ENCODE results near the gene IL16.
"Not testable (repeated sequence)": the region's sequence is repeated elsewhere in the genome, so short reads cannot be mapped to it uniquely, and the experiment has no call there.

Gene IL16

GRCh38 chr15:81197255-81197630 lies 564 bp downstream of the IL16 start:
- TF ChIP-seq CTCF (IDR thresholded peaks at IDR 0.05; ENCODE audit: control insufficient read depth, insufficient read depth, low read depth, low read length, missing control alignments) = no peak
- H3K4me3 ChIP-seq (ENCODE audit: control insufficient read depth, low read depth, low read length) = no peak overlapping the region
- DNase-seq (ENCODE audit: low read depth) = no peak

GRCh38 chr15:81197688-81198281 lies 1.1 kb downstream of the IL16 start:
- DNase-seq (ENCODE audit: low read depth) = no peak
- TF ChIP-seq CTCF (IDR thresholded peaks at IDR 0.05; ENCODE audit: control insufficient read depth, insufficient read depth, low read depth, low read length, missing control alignments) = no peak
- H3K4me3 ChIP-seq (ENCODE audit: control insufficient read depth, low read depth, low read length) = no peak overlapping the region

GRCh38 chr15:81199031-81199779 lies 2.5 kb downstream of the IL16 start:
- TF ChIP-seq CTCF (IDR thresholded peaks at IDR 0.05; ENCODE audit: control insufficient read depth, insufficient read depth, low read depth, low read length, missing control alignments) = peak; percentile 2
- H3K4me3 ChIP-seq (ENCODE audit: control insufficient read depth, low read depth, low read length) = no peak overlapping the region
- DNase-seq (ENCODE audit: low read depth) = no peak

GRCh38 chr15:81206018-81206417 lies 9.3 kb downstream of the IL16 start:
- no peak for TF ChIP-seq CTCF (IDR thresholded peaks at IDR 0.05; ENCODE audit: control insufficient read depth, insufficient read depth, low read depth, low read length, missing control alignments)
- DNase-seq (ENCODE audit: low read depth) = no peak
- H3K4me3 ChIP-seq (ENCODE audit: control insufficient read depth, low read depth, low read length) = no peak overlapping the region

GRCh38 chr15:81207987-81208386 lies 11.3 kb downstream of the IL16 start:
- not testable (repeated sequence) for H3K4me3 ChIP-seq (ENCODE audit: control insufficient read depth, low read depth, low read length); DNase-seq (ENCODE audit: low read depth)

- DNase-seq (ENCODE audit: low read depth) = no peak
- TF ChIP-seq CTCF (IDR thresholded peaks at IDR 0.05; ENCODE audit: control insufficient read depth, insufficient read depth, low read depth, low read length, missing control alignments) = no peak
Observed at GRCh38 chr15:81209635-81210034, 13.0 kb downstream of the IL16 start.

GRCh38 chr15:81211376-81211775 lies 14.7 kb downstream of the IL16 start:
- H3K4me3 ChIP-seq (ENCODE audit: control insufficient read depth, low read depth, low read length) = no peak overlapping the region
- TF ChIP-seq CTCF (IDR thresholded peaks at IDR 0.05; ENCODE audit: control insufficient read depth, insufficient read depth, low read depth, low read length, missing control alignments) = no peak
- no peak for DNase-seq (ENCODE audit: low read depth)

More at GRCh38 chr15:81209635-81210034, 13.0 kb downstream of the IL16 start:
- H3K4me3 ChIP-seq (ENCODE audit: control insufficient read depth, low read depth, low read length) = no peak overlapping the region
